22Rv1 (cell line): ENCODE data around the gene NOL4L.

Experiments
- ZFX ChIP-seq: fragments of 450-650 bp; IDR thresholded peaks from 2 replicates; pipeline ENCODE4 v1.6.1; 2017; ENCODE audit warnings: antibody characterized with exemption, borderline replicate concordance
- TF ChIP-seq, protein P1 (sequence below): fragments of 450-650 bp; IDR thresholded peaks from 2 replicates; pipeline ENCODE4 v1.5.1; 2017; ENCODE audit warnings: mild to moderate bottlenecking

DNA sequence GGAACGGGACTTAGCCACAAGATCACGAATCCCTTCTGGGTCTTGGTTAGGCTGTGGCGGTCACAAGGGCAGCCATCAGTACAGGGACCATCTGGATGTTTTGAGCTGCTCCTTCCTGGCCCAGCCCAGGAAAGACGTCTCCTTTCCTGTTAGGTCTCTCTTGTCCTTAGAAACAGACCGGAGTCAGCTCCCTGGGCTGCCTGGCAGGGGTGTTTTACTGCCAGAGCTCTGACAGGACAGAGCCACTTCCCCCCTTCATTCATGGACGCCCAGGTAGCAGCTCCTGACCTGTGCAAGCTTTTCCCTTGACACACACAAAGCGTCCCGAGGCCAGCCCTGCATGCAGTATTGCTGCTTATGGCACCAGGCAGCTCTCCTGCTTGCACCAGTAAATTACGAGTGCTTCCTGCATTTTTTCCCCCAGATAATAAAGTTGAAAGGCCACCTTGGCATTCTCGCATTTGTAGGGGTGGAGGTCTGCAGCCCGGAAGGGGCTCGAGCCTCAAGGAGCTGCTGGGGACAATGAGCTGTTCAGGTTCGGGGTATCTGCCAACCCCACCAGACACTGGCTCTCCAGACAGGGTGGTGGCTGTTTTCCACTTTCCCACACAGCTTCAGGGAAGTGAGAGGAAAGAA is 87.4 kb downstream of the NOL4L start:
- TF ChIP-seq, protein P1, sequence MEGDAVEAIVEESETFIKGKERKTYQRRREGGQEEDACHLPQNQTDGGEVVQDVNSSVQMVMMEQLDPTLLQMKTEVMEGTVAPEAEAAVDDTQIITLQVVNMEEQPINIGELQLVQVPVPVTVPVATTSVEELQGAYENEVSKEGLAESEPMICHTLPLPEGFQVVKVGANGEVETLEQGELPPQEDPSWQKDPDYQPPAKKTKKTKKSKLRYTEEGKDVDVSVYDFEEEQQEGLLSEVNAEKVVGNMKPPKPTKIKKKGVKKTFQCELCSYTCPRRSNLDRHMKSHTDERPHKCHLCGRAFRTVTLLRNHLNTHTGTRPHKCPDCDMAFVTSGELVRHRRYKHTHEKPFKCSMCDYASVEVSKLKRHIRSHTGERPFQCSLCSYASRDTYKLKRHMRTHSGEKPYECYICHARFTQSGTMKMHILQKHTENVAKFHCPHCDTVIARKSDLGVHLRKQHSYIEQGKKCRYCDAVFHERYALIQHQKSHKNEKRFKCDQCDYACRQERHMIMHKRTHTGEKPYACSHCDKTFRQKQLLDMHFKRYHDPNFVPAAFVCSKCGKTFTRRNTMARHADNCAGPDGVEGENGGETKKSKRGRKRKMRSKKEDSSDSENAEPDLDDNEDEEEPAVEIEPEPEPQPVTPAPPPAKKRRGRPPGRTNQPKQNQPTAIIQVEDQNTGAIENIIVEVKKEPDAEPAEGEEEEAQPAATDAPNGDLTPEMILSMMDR = no peak
- no peak for TF ChIP-seq ZFX
